H1 (cell line): ENCODE measurements around the gene TAF15.

ENCODE experiments used
- EZH2 ChIP-seq: fragments of 200-600 bp; sonication (generic); IDR thresholded peaks from 2 replicates; pipeline ENCODE4 v1.7.1; 2012; ENCODE audit warnings: low read depth, mild to moderate bottlenecking, moderate library complexity, low read length, inconsistent platforms; ENCODE audit not compliant: severe bottlenecking
- HDAC6 ChIP-seq: IDR thresholded peaks from one replicate; pipeline ENCODE4 v1.7.1; 2012; ENCODE audit warnings: low read depth, mild to moderate bottlenecking, inconsistent platforms, low read length, moderate library complexity
- MAFK ChIP-seq: IDR thresholded peaks from 2 replicates; pipeline ENCODE4 v1.6.1; 2012; ENCODE audit warnings: low read depth, mild to moderate bottlenecking, improper control_type of control experiment, low read length
- NRF1 ChIP-seq: IDR thresholded peaks from 2 replicates; pipeline ENCODE4 v1.6.1; 2011; ENCODE audit warnings: mild to moderate bottlenecking, low read depth, low read length, improper control_type of control experiment
- POLR2A ChIP-seq, 2 experiments: IDR thresholded peaks; 1 replicate in 1 of 2; 2 replicates in 1 of 2; pipeline ENCODE4 v1.6.1; 2011; ENCODE audit warnings: low read depth in 2 of 2, low read length in 2 of 2, mild to moderate bottlenecking in 2 of 2; ENCODE audit errors: control extremely low read depth in 1 of 2
- POLR2AphosphoS5 ChIP-seq: IDR thresholded peaks from 2 replicates; pipeline ENCODE4 v1.6.1; 2011; ENCODE audit warnings: low read depth, low read length
- RAD21 ChIP-seq, 2 experiments: IDR thresholded peaks in 1 of 2; conservative IDR thresholded peaks in 1 of 2; 2 replicates each; pipeline ENCODE4 v1.6.1; 2011; ENCODE audit warnings: low read depth in 2 of 2, low read length in 2 of 2, improper control_type of control experiment in 1 of 2, inconsistent platforms in 1 of 2, mild to moderate bottlenecking in 1 of 2, moderate library complexity in 1 of 2
- SP2 ChIP-seq: IDR thresholded peaks from 2 replicates; pipeline ENCODE4 v1.6.1; 2012; ENCODE audit warnings: mild to moderate bottlenecking, low read length, inconsistent platforms
- SP4 ChIP-seq: IDR thresholded peaks from 2 replicates; pipeline ENCODE4 v1.6.1; 2012; ENCODE audit warnings: low read length, inconsistent platforms
- TAF1 ChIP-seq: IDR thresholded peaks from 2 replicates; pipeline ENCODE4 v1.6.1; 2011; ENCODE audit warnings: mild to moderate bottlenecking, low read depth, low read length
- TCF12 ChIP-seq: IDR thresholded peaks from 2 replicates; pipeline ENCODE4 v1.6.1; 2011; ENCODE audit warnings: low read depth, mild to moderate bottlenecking, low read length
- TF ChIP-seq, protein P1 (sequence below), 3 experiments: IDR thresholded peaks; 1 replicate in 2 of 3; 2 replicates in 1 of 3; pipeline versions ENCODE4 v1.5.1 to v1.6.1; 2011; ENCODE audit warnings: low read length in 3 of 3, mild to moderate bottlenecking in 3 of 3, inconsistent platforms in 2 of 3, low read depth in 1 of 3, moderate library complexity in 1 of 3; ENCODE audit not compliant: insufficient read depth in 1 of 3; ENCODE audit errors: control extremely low read depth in 1 of 3
- TF ChIP-seq, protein P2 (sequence below): IDR thresholded peaks from 2 replicates; pipeline ENCODE4 v1.6.1; 2012; ENCODE audit warnings: inconsistent platforms
- TF ChIP-seq, protein P3 (sequence below): IDR thresholded peaks from 2 replicates; pipeline ENCODE4 v1.6.1; 2012; ENCODE audit warnings: inconsistent platforms

DNA sequence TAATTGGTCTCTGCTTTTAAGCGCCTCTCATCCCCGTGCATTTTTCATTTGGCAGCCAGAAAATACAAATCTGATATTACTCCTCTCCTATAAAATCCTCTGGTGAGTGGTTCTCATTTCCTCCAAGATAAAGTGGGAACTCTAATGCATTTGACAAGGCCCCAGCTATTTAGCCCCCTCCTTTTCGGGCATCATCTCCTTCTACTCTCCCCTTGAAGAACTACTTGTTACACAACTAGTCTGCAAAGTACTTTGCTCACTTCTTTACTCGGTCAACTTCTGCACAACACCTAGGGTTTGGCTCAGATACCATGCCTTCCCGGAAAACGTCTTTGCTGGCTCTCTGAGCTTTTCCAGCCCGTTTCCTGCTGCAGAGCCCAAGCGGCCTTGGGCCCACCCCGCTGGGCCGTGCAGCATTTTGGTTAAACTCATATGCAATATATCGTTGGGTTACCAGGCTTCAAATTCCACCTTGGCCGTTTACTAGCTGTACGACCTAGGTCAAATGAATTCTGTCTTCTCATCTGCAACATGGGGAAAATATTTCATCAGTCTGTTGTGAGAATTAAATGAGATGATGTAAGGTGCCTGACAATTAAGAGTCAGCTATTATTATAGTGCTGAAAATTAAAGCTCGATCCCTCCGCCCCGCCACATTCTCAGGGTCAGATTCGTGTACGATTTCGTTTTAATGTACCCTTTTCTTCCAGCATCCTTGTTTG lies 883 bp upstream of the TAF15 start:
- TF ChIP-seq POLR2AphosphoS5 (no peak), EZH2 (no peak), POLR2A (IDR thresholded peaks at IDR 0.05; ENCODE audit: control extremely low read depth in 1 of 2, low read depth in 2 of 2, low read length in 2 of 2) (no peak), HDAC6 (no peak), TAF1 (no peak), NRF1 (no peak), SP4 (no peak), TCF12 (no peak), MAFK (0 out of 2 replicates have a peak, but pooled peaks have one; percentile 5), RAD21 (IDR thresholded peaks at IDR 0.05 in 1 of 2, conservative IDR thresholded peaks at IDR 0.05 in 1 of 2; ENCODE audit: low read depth in 2 of 2, low read length in 2 of 2) (no peak), SP2 (no peak)
- TF ChIP-seq, protein P1, sequence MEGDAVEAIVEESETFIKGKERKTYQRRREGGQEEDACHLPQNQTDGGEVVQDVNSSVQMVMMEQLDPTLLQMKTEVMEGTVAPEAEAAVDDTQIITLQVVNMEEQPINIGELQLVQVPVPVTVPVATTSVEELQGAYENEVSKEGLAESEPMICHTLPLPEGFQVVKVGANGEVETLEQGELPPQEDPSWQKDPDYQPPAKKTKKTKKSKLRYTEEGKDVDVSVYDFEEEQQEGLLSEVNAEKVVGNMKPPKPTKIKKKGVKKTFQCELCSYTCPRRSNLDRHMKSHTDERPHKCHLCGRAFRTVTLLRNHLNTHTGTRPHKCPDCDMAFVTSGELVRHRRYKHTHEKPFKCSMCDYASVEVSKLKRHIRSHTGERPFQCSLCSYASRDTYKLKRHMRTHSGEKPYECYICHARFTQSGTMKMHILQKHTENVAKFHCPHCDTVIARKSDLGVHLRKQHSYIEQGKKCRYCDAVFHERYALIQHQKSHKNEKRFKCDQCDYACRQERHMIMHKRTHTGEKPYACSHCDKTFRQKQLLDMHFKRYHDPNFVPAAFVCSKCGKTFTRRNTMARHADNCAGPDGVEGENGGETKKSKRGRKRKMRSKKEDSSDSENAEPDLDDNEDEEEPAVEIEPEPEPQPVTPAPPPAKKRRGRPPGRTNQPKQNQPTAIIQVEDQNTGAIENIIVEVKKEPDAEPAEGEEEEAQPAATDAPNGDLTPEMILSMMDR (IDR thresholded peaks at IDR 0.05; ENCODE audit: control extremely low read depth in 1 of 3, insufficient read depth in 1 of 3, low read depth in 1 of 3, low read length in 3 of 3) = no peak
- TF ChIP-seq, protein P2, sequence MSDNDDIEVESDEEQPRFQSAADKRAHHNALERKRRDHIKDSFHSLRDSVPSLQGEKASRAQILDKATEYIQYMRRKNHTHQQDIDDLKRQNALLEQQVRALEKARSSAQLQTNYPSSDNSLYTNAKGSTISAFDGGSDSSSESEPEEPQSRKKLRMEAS = no peak
- TF ChIP-seq, protein P3, sequence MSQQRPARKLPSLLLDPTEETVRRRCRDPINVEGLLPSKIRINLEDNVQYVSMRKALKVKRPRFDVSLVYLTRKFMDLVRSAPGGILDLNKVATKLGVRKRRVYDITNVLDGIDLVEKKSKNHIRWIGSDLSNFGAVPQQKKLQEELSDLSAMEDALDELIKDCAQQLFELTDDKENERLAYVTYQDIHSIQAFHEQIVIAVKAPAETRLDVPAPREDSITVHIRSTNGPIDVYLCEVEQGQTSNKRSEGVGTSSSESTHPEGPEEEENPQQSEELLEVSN = no peak
